ENCODE measurements around the gene EML3.

EML3 gene

GRCh38 chr11:62556875-62557631 is 55.5 kb downstream of the EML3 start:
- no peak overlapping the region for H2AK5ac ChIP-seq (ENCODE audit: low read length)
- H3K4me3 ChIP-seq (ENCODE audit: low read depth, low read length) = no peak overlapping the region
- no peak overlapping the region for H3K4ac ChIP-seq (ENCODE audit: low read depth, low read length)
- H3K79me1 ChIP-seq (ENCODE audit: low read length) = peaks cover 24% of the 10 kb centered on the region
- H3K23ac ChIP-seq (ENCODE audit: low read length) = no peak overlapping the region
- no peak overlapping the region for H2BK120ac ChIP-seq (ENCODE audit: insufficient read depth, low read length, poor library complexity)
- peak overlapping the region; percentile 0 for H4K91ac ChIP-seq (ENCODE audit: low read depth, low read length)
- H3K18ac ChIP-seq (ENCODE audit: low read length) = no peak overlapping the region
- no peaks in the 10 kb centered on the region for H3K9me3 ChIP-seq (ENCODE audit: insufficient read depth, low read depth, low read length)
- H3K36me3 ChIP-seq (ENCODE audit: control insufficient read depth in 1 of 2, insufficient read depth in 2 of 2, low read length in 2 of 2) = peaks cover 19 to 27% of the 10 kb centered on the region in 2 experiments
- H4K12ac ChIP-seq (ENCODE audit: low read depth, low read length) = no peak overlapping the region
- H3K27ac ChIP-seq (ENCODE audit: low read depth, low read length) = peak overlapping the region; percentile 79
- WGBS (ENCODE audit: extremely low coverage, insufficient coverage, insufficient read length) = no CpG with 5 or more reads among the region's 3 CpGs
- peak overlapping the region; percentile 8 for H2BK12ac ChIP-seq (ENCODE audit: low read length)
- H3K4me1 ChIP-seq (ENCODE audit: control insufficient read depth in 1 of 2, insufficient read depth in 2 of 2, low read length in 2 of 2) = peaks cover 52 to 53% of the 10 kb centered on the region in 2 experiments
- H3K79me2 ChIP-seq (ENCODE audit: control insufficient read depth, insufficient read depth, low read length, poor library complexity) = peaks cover 2% of the 10 kb centered on the region
- H3K4me2 ChIP-seq (ENCODE audit: low read length) = no peak overlapping the region
- H4K8ac ChIP-seq (ENCODE audit: low read depth, low read length) = no peak overlapping the region
- H2BK5ac ChIP-seq (ENCODE audit: low read depth, low read length, poor library complexity) = peak overlapping the region; percentile 23
- no peak overlapping the region for H3K9ac ChIP-seq (ENCODE audit: low read length)
- H3K27me3 ChIP-seq (ENCODE audit: insufficient read depth, low read length) = no peaks in the 10 kb centered on the region
- H3K14ac ChIP-seq (ENCODE audit: low read length) = no peak overlapping the region
- H2AFZ ChIP-seq (ENCODE audit: insufficient read depth, low read length, poor library complexity) = no peak overlapping the region
- DNase-seq = no peak

GRCh38 chr11:62556108-62556874 is 56.3 kb downstream of the EML3 start:
- peak overlapping the region; percentile 39 for H2BK5ac ChIP-seq (ENCODE audit: low read depth, low read length, poor library complexity)
- peaks cover 56 to 59% of the 10 kb centered on the region in 2 experiments for H3K4me1 ChIP-seq (ENCODE audit: control insufficient read depth in 1 of 2, insufficient read depth in 2 of 2, low read length in 2 of 2)
- H2BK120ac ChIP-seq (ENCODE audit: insufficient read depth, low read length, poor library complexity) = peak overlapping the region; percentile 15
- peak overlapping the region; percentile 45 for H3K4me2 ChIP-seq (ENCODE audit: low read length)
- no peak overlapping the region for H3K4me3 ChIP-seq (ENCODE audit: low read depth, low read length)
- no peak overlapping the region for H3K23ac ChIP-seq (ENCODE audit: low read length)
- peak overlapping the region; percentile 4 for H3K4ac ChIP-seq (ENCODE audit: low read depth, low read length)
- peaks cover 2% of the 10 kb centered on the region for H3K79me2 ChIP-seq (ENCODE audit: control insufficient read depth, insufficient read depth, low read length, poor library complexity)
- H3K18ac ChIP-seq (ENCODE audit: low read length) = peak overlapping the region; percentile 12
- H3K9ac ChIP-seq (ENCODE audit: low read length) = no peak overlapping the region
- no peak overlapping the region for H2AFZ ChIP-seq (ENCODE audit: insufficient read depth, low read length, poor library complexity)
- peak; percentile 90 to 91 for DNase-seq
- no peaks in the 10 kb centered on the region for H3K27me3 ChIP-seq (ENCODE audit: insufficient read depth, low read length)
- H2AK5ac ChIP-seq (ENCODE audit: low read length) = peak overlapping the region; percentile 18
- no peak overlapping the region for H4K12ac ChIP-seq (ENCODE audit: low read depth, low read length)
- H3K27ac ChIP-seq (ENCODE audit: low read depth, low read length) = peak overlapping the region; percentile 79
- peak overlapping the region; percentile 30 for H3K14ac ChIP-seq (ENCODE audit: low read length)
- H4K8ac ChIP-seq (ENCODE audit: low read depth, low read length) = peak overlapping the region; percentile 15
- H3K9me3 ChIP-seq (ENCODE audit: insufficient read depth, low read depth, low read length) = no peaks in the 10 kb centered on the region
- peaks cover 19 to 27% of the 10 kb centered on the region in 2 experiments for H3K36me3 ChIP-seq (ENCODE audit: control insufficient read depth in 1 of 2, insufficient read depth in 2 of 2, low read length in 2 of 2)
- peak overlapping the region; percentile 50 for H4K91ac ChIP-seq (ENCODE audit: low read depth, low read length)
- H2BK12ac ChIP-seq (ENCODE audit: low read length) = peak overlapping the region; percentile 44
- WGBS (ENCODE audit: extremely low coverage, insufficient coverage, insufficient read length) = no CpG with 5 or more reads among the region's 14 CpGs
- H3K79me1 ChIP-seq (ENCODE audit: low read length) = peaks cover 24% of the 10 kb centered on the region

GRCh38 chr11:62555464-62556107 is 57.0 kb downstream of the EML3 start:
- no CpG with 5 or more reads among the region's 4 CpGs for WGBS (ENCODE audit: extremely low coverage, insufficient coverage, insufficient read length)
- H3K18ac ChIP-seq (ENCODE audit: low read length) = peak overlapping the region; percentile 64
- H3K36me3 ChIP-seq (ENCODE audit: control insufficient read depth in 1 of 2, insufficient read depth in 2 of 2, low read length in 2 of 2) = peaks cover 19 to 27% of the 10 kb centered on the region in 2 experiments
- peak overlapping the region; percentile 79 for H3K27ac ChIP-seq (ENCODE audit: low read depth, low read length)
- peaks cover 2% of the 10 kb centered on the region for H3K79me2 ChIP-seq (ENCODE audit: control insufficient read depth, insufficient read depth, low read length, poor library complexity)
- peak overlapping the region; percentile 39 for H2BK5ac ChIP-seq (ENCODE audit: low read depth, low read length, poor library complexity)
- no peak overlapping the region for H2AFZ ChIP-seq (ENCODE audit: insufficient read depth, low read length, poor library complexity)
- H3K4me1 ChIP-seq (ENCODE audit: control insufficient read depth in 1 of 2, insufficient read depth in 2 of 2, low read length in 2 of 2) = peaks cover 56 to 59% of the 10 kb centered on the region in 2 experiments
- H2BK120ac ChIP-seq (ENCODE audit: insufficient read depth, low read length, poor library complexity) = peak overlapping the region; percentile 15
- no peak overlapping the region for H3K4me3 ChIP-seq (ENCODE audit: low read depth, low read length)
- peak overlapping the region; percentile 4 for H3K4ac ChIP-seq (ENCODE audit: low read depth, low read length)
- no peaks in the 10 kb centered on the region for H3K27me3 ChIP-seq (ENCODE audit: insufficient read depth, low read length)
- H3K4me2 ChIP-seq (ENCODE audit: low read length) = peak overlapping the region; percentile 45
- H3K9ac ChIP-seq (ENCODE audit: low read length) = no peak overlapping the region
- no peak overlapping the region for H4K12ac ChIP-seq (ENCODE audit: low read depth, low read length)
- peak overlapping the region; percentile 50 for H4K91ac ChIP-seq (ENCODE audit: low read depth, low read length)
- no peak overlapping the region for H3K23ac ChIP-seq (ENCODE audit: low read length)
- H2AK5ac ChIP-seq (ENCODE audit: low read length) = no peak overlapping the region
- peak overlapping the region; percentile 6 for H4K8ac ChIP-seq (ENCODE audit: low read depth, low read length)
- H3K14ac ChIP-seq (ENCODE audit: low read length) = peak overlapping the region; percentile 30
- H3K9me3 ChIP-seq (ENCODE audit: insufficient read depth, low read depth, low read length) = no peaks in the 10 kb centered on the region
- DNase-seq = peak in 1 of 2 donors; percentile 44
- peaks cover 24% of the 10 kb centered on the region for H3K79me1 ChIP-seq (ENCODE audit: low read length)
- peak overlapping the region; percentile 72 for H2BK12ac ChIP-seq (ENCODE audit: low read length)

Measured in trophoblast cell (in vitro differentiated cells and primary cell).